Heart left ventricle (tissue), 16 donors: ENCODE data around the gene PDGFRB. TPM values are rescaled to one million over a fixed set of nuclear protein-coding genes. Genes with fewer than 3 reads are reported as not detected.
"Not testable (repeated sequence)": the region's sequence is repeated elsewhere in the genome, so short reads cannot be mapped to it uniquely, and the experiment has no call there.

ENCODE experiments used
- ATAC-seq, 4 donors: fragments of 200-7000 bp; cut with Tn5 transposase; one replicate each; pipeline ENCODE4 v1.9.1; 2020 to 2022; ENCODE audit warnings: moderate library complexity in 4 of 4, mild to moderate bottlenecking in 3 of 4, moderate number of reproducible peaks in 1 of 4
- DNase-seq, 5 donors: peaks; one replicate each; pipeline ENCODE4 v3.0.0-alpha.2; 2020
- H3K27ac ChIP-seq, 12 donors: fragments of 200-600 bp; sonication (generic) in 4 of 12; one replicate each; pipeline versions ENCODE4 v1.5.0 to v1.8.0; 2016 to 2022; ENCODE audit warnings: mild to moderate bottlenecking in 2 of 12
- H3K27me3 ChIP-seq, 9 donors: fragments of 200-600 bp; sonication (generic) in 2 of 9; one replicate each; pipeline versions ENCODE4 v1.5.1 to v1.8.0; 2016 to 2022; ENCODE audit warnings: mild to moderate bottlenecking in 3 of 9
- H3K36me3 ChIP-seq, 9 donors: fragments of 200-600 bp; sonication (generic) in 2 of 9; one replicate each; pipeline versions ENCODE4 v1.5.0 to v1.8.0; 2018 to 2022; ENCODE audit warnings: mild to moderate bottlenecking in 2 of 9
- H3K4me1 ChIP-seq, 12 donors: fragments of 200-600 bp; sonication (generic) in 4 of 12; one replicate each; pipeline versions ENCODE4 v1.5.0 to v1.8.0; 2016 to 2022; ENCODE audit warnings: mild to moderate bottlenecking in 3 of 12
- H3K4me3 ChIP-seq, 12 donors: fragments of 200-600 bp; sonication (generic) in 4 of 12; one replicate each; pipeline versions ENCODE4 v1.5.0 to v1.8.0; 2017 to 2022; ENCODE audit warnings: mild to moderate bottlenecking in 9 of 12, moderate library complexity in 4 of 12
- H3K9me3 ChIP-seq, 12 donors: fragments of 200-600 bp; sonication (generic) in 4 of 12; one replicate each; pipeline versions ENCODE4 v1.5.0 to v1.8.0; 2016 to 2022; ENCODE audit warnings: mild to moderate bottlenecking in 1 of 12
- POLR2A ChIP-seq, 2 donors: fragments of 450-650 bp; IDR thresholded peaks; one replicate each; pipeline ENCODE4 v1.6.1; 2017; ENCODE audit warnings: antibody characterized with exemption in 2 of 2, mild to moderate bottlenecking in 2 of 2, moderate library complexity in 2 of 2
- WGBS, 4 donors: extraction: QIAGEN DNeasy Blood & Tissue Kit in 2 of 4; methylation state at CpG; one replicate each; pipeline versions ENCODE4 v1.1.5 to v1.1.7; 2013 to 2018; 5-methylcytosine and 5-hydroxymethylcytosine counted together
- intact Hi-C, 10 donors: fragments of 100-400 bp; cut with DNase I; formaldehyde crosslinking; loops; one replicate each; pipeline versions ENCODE4 v1.11.1 to v1.14.2; 2022
- polyA plus RNA-seq, 2 donors: library from polyadenylated mRNA; stranded (reverse); fragments of 200-250 nt; gene quantifications; one replicate each; pipeline ENCODE4 v1.2.3, GENCODE V29; 2013
- total RNA-seq, 9 donors: library from RNA; depleted of rRNA in 2 of 9; stranded (reverse); fragments of >200 nt in 2 of 9; fragmentation: NEBNext Ultra II Directional in 3 of 9; extraction: Animal tissue kit (Norgen Biotek cat#: 25700) in 3 of 9; gene quantifications; one replicate each; pipeline versions ENCODE4 v1.1.0 to v1.2.4, GENCODE V29; 2016 to 2023
- TF ChIP-seq, protein P1 (sequence below), 12 donors: fragments of 200-600 bp; sonication (generic) in 4 of 12; IDR thresholded peaks; one replicate each; pipeline versions ENCODE4 v1.5.0 to v1.8.0; 2018 to 2022; ENCODE audit warnings: antibody characterized with exemption in 12 of 12, mild to moderate bottlenecking in 5 of 12
- donor health status: ischemic (EF 13 %, LVEDD 7.1; RV severe dilation, severe dysfunction).
- donor health status: healthy with polysubstance abuse.
- donor health status: DM: no; HTN: yes; CAD: no.
- donor health status: DM: no; HTN: no; CAD: no.
- donor health status: ischemic (EF 25% LVEDD 6.9; RV normal size, moderate dysfunction).
- donor health status: ischemic (EF 25% LVEDD 5.7; RV mildly dilated, moderate dysfunction).
- donor health status: healthy.
- donor health status: DM: yes; HTN: yes; CAD: no.
- donor health status: ischemic (EF 35%, LVEDD 5.7; RV mildly dilated, moderate dysfunction).
- donor health status: nonischemic (EF 11% LVEDD 7.7; RV severe dilation, severe dysfunction).
- donor health status: DM: yes; HTN: yes; CAD: no.
- donor health status: PGD.
- donor health status: ischemic (EF 29% LVEDD 5.4; RV normal size, mild dysfunction).
- donor health status: nonischemic (EF 23%, LVEDD 6.1; RV moderate dilation, normal function).

The PDGFRB gene
- total and polyA plus RNA-seq, 11 donors, result 27.6 to 112 (median 45.6) TPM

DNA sequence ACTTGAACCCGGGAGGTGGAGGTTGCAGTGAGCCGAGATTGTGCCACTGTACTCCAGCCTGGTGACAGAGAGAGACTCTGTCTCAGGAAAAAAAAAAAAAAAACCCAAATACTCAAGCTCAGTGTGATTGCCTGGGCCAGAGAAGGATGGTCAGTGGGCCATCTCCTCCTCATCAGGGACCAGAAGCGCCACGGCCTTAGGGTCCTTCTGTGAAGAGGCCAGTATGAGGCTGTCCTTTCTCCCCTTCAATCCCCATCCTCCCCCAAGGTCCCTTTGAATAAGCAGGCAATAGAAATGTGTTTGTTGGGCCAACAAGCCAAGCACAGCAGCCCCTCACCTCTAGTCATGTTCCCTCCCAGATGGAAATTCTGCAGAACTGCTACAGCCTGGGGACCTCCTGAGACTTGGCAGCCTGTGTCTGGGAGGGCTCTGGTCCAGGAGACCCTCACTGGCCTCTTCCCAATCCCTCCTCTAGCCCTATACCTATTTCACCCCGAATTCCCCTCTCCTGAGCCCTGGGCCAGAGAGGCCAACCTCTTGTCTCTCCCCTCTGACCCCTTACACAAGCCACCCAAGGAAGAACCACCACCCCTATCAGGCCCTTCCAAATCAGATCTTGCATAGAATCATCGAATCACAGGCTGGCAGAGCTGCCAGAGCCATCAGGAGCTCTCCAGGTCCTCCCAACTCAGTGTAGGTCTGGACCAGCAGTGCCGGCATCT, 70.3 kb downstream of the PDGFRB start:
- 82 to 92% (median 90%) methylated on average over 7 of the region's 7 CpGs for WGBS, 4 donors
- no peaks in the 10 kb centered on the region for H3K9me3 ChIP-seq
- H3K4me3 ChIP-seq, result peak overlapping the region in 10 of 12 donors; percentile 12 to 65 (median 38)
- H3K4me1 ChIP-seq, result peaks cover 0 to 38% (median 0%) of the 10 kb centered on the region in 12 donors
- peak overlapping the region in 5 of 12 donors; percentile 18 to 83 (median 50) for H3K27ac ChIP-seq
- TF ChIP-seq POLR2A (IDR thresholded peaks at IDR 0.05), result no peak
- TF ChIP-seq, protein P1, sequence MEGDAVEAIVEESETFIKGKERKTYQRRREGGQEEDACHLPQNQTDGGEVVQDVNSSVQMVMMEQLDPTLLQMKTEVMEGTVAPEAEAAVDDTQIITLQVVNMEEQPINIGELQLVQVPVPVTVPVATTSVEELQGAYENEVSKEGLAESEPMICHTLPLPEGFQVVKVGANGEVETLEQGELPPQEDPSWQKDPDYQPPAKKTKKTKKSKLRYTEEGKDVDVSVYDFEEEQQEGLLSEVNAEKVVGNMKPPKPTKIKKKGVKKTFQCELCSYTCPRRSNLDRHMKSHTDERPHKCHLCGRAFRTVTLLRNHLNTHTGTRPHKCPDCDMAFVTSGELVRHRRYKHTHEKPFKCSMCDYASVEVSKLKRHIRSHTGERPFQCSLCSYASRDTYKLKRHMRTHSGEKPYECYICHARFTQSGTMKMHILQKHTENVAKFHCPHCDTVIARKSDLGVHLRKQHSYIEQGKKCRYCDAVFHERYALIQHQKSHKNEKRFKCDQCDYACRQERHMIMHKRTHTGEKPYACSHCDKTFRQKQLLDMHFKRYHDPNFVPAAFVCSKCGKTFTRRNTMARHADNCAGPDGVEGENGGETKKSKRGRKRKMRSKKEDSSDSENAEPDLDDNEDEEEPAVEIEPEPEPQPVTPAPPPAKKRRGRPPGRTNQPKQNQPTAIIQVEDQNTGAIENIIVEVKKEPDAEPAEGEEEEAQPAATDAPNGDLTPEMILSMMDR (IDR thresholded peaks at IDR 0.05), result no peak
- H3K36me3 ChIP-seq, result peaks cover 0 to 10% (median 0%) of the 10 kb centered on the region in 9 donors
- DNase-seq, result peak in 1 of 5 donors; percentile 7
- ATAC-seq, result no peak
- peaks cover 0 to 6% (median 0%) of the 10 kb centered on the region in 9 donors for H3K27me3 ChIP-seq
- intact Hi-C loops, result no loop called here

DNA sequence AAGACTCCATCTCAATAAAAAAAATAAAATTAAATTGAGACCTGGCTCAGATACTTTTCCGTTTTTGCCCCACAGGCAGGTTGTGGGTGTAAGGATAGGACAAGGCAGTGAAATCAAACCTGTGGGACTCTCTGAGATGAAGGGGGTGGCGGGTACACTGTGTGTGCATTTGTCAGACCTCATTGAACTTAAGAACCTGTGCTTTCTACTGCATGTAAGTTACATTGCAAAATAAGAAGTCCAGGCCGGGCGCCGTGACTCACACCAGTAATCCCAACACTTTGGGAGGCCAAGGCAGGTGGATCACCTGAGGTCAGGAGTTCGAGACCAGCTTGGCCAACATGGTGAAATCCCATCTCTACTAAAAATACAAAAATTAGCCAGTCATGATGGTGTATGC, 70.9 kb downstream of the PDGFRB start:
- H3K27ac ChIP-seq, result peak overlapping the region in 4 of 12 donors; percentile 6 to 83 (median 56)
- intact Hi-C loops, result not testable (repeated sequence)

DNA sequence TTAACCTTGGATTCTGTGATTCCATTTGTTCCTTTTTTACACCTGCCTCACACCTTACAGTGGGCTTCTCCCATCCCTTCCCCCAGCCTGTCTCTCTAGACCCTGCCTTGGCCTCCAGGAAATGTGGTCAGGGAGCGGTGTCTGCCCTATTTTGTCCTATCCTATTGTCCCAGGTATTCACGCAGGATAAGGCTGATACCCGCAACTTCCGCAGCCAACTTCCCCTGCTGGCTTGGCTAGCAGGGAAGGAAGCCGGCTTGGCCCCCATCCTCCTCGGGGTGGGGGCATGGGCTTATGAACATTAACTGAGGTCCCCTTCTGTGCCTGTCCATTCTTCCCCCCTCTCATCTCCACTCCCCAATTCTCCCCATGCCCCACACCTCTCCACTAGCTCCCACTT, 72.8 kb downstream of the PDGFRB start:
- peak overlapping the region in 4 of 12 donors; percentile 34 to 90 (median 48) for H3K27ac ChIP-seq

More for the DNA sequence above, 70.9 kb downstream of the PDGFRB start:
- 91 to 98% (median 95%) methylated on average over 6 of the region's 6 CpGs for WGBS, 4 donors
- Histone ChIP-seq H3K36me3 (peaks cover 0 to 16% (median 0%) of the 10 kb centered on the region in 9 donors), H3K4me1 (peaks cover 0 to 40% (median 0%) of the 10 kb centered on the region in 12 donors), H3K4me3 (peak overlapping the region in 9 of 12 donors; percentile 17 to 65 (median 41))
- H3K9me3 ChIP-seq, ATAC-seq, H3K27me3 ChIP-seq: not testable (repeated sequence)
- peak in 1 of 5 donors; percentile 11 for DNase-seq

DNA sequence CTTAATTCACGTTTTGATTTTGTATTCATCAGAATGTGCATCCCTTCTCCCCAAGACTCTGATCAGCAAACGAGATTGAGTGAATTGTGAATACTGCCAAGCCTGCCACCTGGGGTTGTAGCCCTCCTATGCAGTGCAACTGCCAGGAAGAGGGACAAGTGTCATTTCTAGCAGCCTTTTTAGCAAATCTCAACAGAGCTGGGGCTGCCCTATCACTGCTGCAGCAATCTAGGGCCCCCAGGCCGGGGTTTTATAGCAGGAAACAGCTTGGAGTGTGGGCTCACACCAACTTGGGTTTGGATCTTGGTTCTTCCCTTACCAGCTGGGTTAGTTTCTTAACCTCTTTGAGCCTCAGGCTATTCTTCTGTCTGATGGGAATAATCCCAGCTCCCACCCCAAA, 73.3 kb downstream of the PDGFRB start:
- WGBS, 4 donors, result 51 to 73% (median 62%) methylated on average over 3 of the region's 3 CpGs
- ATAC-seq (no peak), DNase-seq (peak in 1 of 5 donors; percentile 11)
- H3K9me3 ChIP-seq, result no peaks in the 10 kb centered on the region
- peak overlapping the region in 8 of 12 donors; percentile 4 to 65 (median 20) for H3K4me3 ChIP-seq
- H3K4me1 ChIP-seq, result peaks cover 0 to 37% (median 0%) of the 10 kb centered on the region in 12 donors
- H3K27me3 ChIP-seq, result peaks cover 0 to 6% (median 0%) of the 10 kb centered on the region in 9 donors
- H3K27ac ChIP-seq, result peak overlapping the region in 5 of 12 donors; percentile 34 to 90 (median 42)
- intact Hi-C loops, result no loop called here
- peaks cover 0 to 36% (median 0%) of the 10 kb centered on the region in 9 donors for H3K36me3 ChIP-seq
- TF ChIP-seq POLR2A (IDR thresholded peaks at IDR 0.05), result no peak
- TF ChIP-seq, protein P1 (IDR thresholded peaks at IDR 0.05), result no peak

More for the DNA sequence above, 72.8 kb downstream of the PDGFRB start:
- H3K9me3 ChIP-seq, result no peaks in the 10 kb centered on the region
- WGBS, 4 donors, result 56 to 72% (median 62%) methylated on average over 6 of the region's 6 CpGs
- TF ChIP-seq, protein P1 (IDR thresholded peaks at IDR 0.05), result no peak
- TF ChIP-seq POLR2A (IDR thresholded peaks at IDR 0.05), result no peak
- peaks cover 0 to 33% (median 0%) of the 10 kb centered on the region in 9 donors for H3K36me3 ChIP-seq
- H3K4me1 ChIP-seq, result peaks cover 0 to 39% (median 0%) of the 10 kb centered on the region in 12 donors
- H3K4me3 ChIP-seq, result peak overlapping the region in 9 of 12 donors; percentile 4 to 65 (median 15)
- intact Hi-C loops, result no loop called here
- peaks cover 0 to 6% (median 0%) of the 10 kb centered on the region in 9 donors for H3K27me3 ChIP-seq
- ATAC-seq (peak in 1 of 4 donors; percentile 13), DNase-seq (peak in 1 of 5 donors; percentile 34)
